Kasumi-1 (cell line): Measurements from ENCODE around the gene FUBP3.

ENCODE experiments used
- DNase-seq, 2 experiments: peaks; one replicate each; lab custom pipeline; 2025; lab: John Stamatoyannopoulos, UW

The FUBP3 gene

GRCh38 chr9:130662099-130662969 lies 83.0 kb downstream of the FUBP3 start:
- no peak for DNase-seq

- no peak for DNase-seq
Observed at GRCh38 chr9:130662970-130663257, 83.5 kb downstream of the FUBP3 start.

- DNase-seq, result no peak
Observed at GRCh38 chr9:130663258-130663976, 84.0 kb downstream of the FUBP3 start.

- no peak for DNase-seq
Observed at GRCh38 chr9:130663977-130664250, 84.5 kb downstream of the FUBP3 start.

- no peak for DNase-seq
Observed at GRCh38 chr9:130664251-130665028, 85.1 kb downstream of the FUBP3 start, which contains the start of gene PRDM12. Gene PRDM12, plus strand, starts transcription at chr9:130664594. Its CDS starts 60 bp downstream, at chr9:130664654.

GRCh38 chr9:130665029-130665430 lies 85.7 kb downstream of the FUBP3 start:
- no peak for DNase-seq

- DNase-seq, result no peak
Observed at GRCh38 chr9:130665431-130666392, 86.3 kb downstream of the FUBP3 start.

- DNase-seq, result no peak
Observed at GRCh38 chr9:130666393-130667119, 87.2 kb downstream of the FUBP3 start.

- no peak for DNase-seq
Observed at GRCh38 chr9:130667120-130667435, 87.7 kb downstream of the FUBP3 start.

GRCh38 chr9:130668196-130668595 lies 88.8 kb downstream of the FUBP3 start:
- no peak for DNase-seq

GRCh38 chr9:130668659-130669058 lies 89.3 kb downstream of the FUBP3 start:
- DNase-seq, result no peak

GRCh38 chr9:130669965-130670364 lies 90.6 kb downstream of the FUBP3 start:
- no peak for DNase-seq

- no peak for DNase-seq
Observed at GRCh38 chr9:130670644-130671043, 91.3 kb downstream of the FUBP3 start.

- no peak for DNase-seq
Observed at GRCh38 chr9:130672466-130672865, 93.1 kb downstream of the FUBP3 start.

GRCh38 chr9:130672933-130673615 lies 93.7 kb downstream of the FUBP3 start:
- DNase-seq, result no peak

GRCh38 chr9:130675396-130675795 lies 96.0 kb downstream of the FUBP3 start:
- DNase-seq, result no peak

- DNase-seq, result no peak
Observed at GRCh38 chr9:130677252-130677651, 97.9 kb downstream of the FUBP3 start.

GRCh38 chr9:130680836-130681768 lies 101.7 kb downstream of the FUBP3 start:
- peak; percentile 32 to 39 for DNase-seq

- peak in 1 of 2 experiments; percentile 33 for DNase-seq
Observed at GRCh38 chr9:130681769-130682420, 102.5 kb downstream of the FUBP3 start.
